SK-N-MC (cell line): Measurements from ENCODE around the gene SOBP.

Experiments
- DNase-seq: peaks from one replicate; pipeline ENCODE4 v3.0.0-alpha.2; 2011; ENCODE audit warnings: low read depth, low spot score
- H3K27ac ChIP-seq: fragments of 200-600 bp; sonication (generic); 2 replicates; pipeline ENCODE4 v1.5.1; 2016; ENCODE audit warnings: mixed run types
- H3K36me3 ChIP-seq: fragments of 200-600 bp; sonication (generic); 2 replicates; pipeline ENCODE4 v1.6.1; 2017; ENCODE audit warnings: antibody characterized with exemption, low read length, mixed read lengths; ENCODE audit not compliant: insufficient read depth
- H3K4me3 ChIP-seq: fragments of 200-600 bp; sonication (generic); 2 replicates; pipeline ENCODE4 v1.5.1; 2016
- H3K9ac ChIP-seq: fragments of 200-600 bp; sonication (generic); 2 replicates; pipeline ENCODE4 v1.8.0; 2017; ENCODE audit warnings: mixed run types, mixed read lengths; ENCODE audit not compliant: insufficient read length
- H3K9me3 ChIP-seq: fragments of 200-600 bp; sonication (generic); 2 replicates; pipeline ENCODE4 v1.6.1; 2017; ENCODE audit warnings: low read depth, mild to moderate bottlenecking, antibody characterized with exemption, low read length, moderate library complexity, mixed read lengths
- EZH2 ChIP-seq: fragments of 200-600 bp; sonication (generic); IDR thresholded peaks from one replicate; pipeline ENCODE4 v1.6.1; 2017; ENCODE audit warnings: antibody characterized with exemption
- FOXP2 ChIP-seq: optimal IDR thresholded peaks from 2 replicates; pipeline ENCODE3; 2011; ENCODE audit warnings: mild to moderate bottlenecking, moderate library complexity; ENCODE audit not compliant: insufficient read depth; ENCODE audit errors: extremely low read length, control extremely low read depth
- POLR2AphosphoS5 ChIP-seq: IDR thresholded peaks from 2 replicates; pipeline ENCODE4 v1.6.1; 2012; ENCODE audit warnings: mild to moderate bottlenecking, low read depth, low read length, borderline replicate concordance

Gene SOBP

GRCh38 chr6:107689951-107690642, 200.2 kb downstream of the SOBP start:
- no peaks in the 10 kb centered on the region for H3K36me3 ChIP-seq
- H3K9me3 ChIP-seq, result no peaks in the 10 kb centered on the region
- no peak overlapping the region for H3K9ac ChIP-seq
- H3K4me3 ChIP-seq, result no peak overlapping the region
- DNase-seq, result no peak
- TF ChIP-seq POLR2AphosphoS5, result no peak
- no peak for TF ChIP-seq EZH2
- no peak for TF ChIP-seq FOXP2
- H3K27ac ChIP-seq, result no peak overlapping the region

GRCh38 chr6:107690643-107691061, 200.7 kb downstream of the SOBP start:
- Histone ChIP-seq H3K27ac (no peak overlapping the region), H3K36me3 (no peaks in the 10 kb centered on the region), H3K9me3 (no peaks in the 10 kb centered on the region), H3K9ac (no peak overlapping the region), H3K4me3 (no peak overlapping the region)
- no peak for DNase-seq
- TF ChIP-seq POLR2AphosphoS5 (no peak), FOXP2 (no peak), EZH2 (no peak)

GRCh38 chr6:107691062-107691751, 201.3 kb downstream of the SOBP start:
- Histone ChIP-seq H3K27ac (no peak overlapping the region), H3K36me3 (no peaks in the 10 kb centered on the region), H3K4me3 (no peak overlapping the region), H3K9me3 (no peaks in the 10 kb centered on the region), H3K9ac (no peak overlapping the region)
- TF ChIP-seq POLR2AphosphoS5, result no peak
- no peak for TF ChIP-seq EZH2
- no peak for TF ChIP-seq FOXP2
- DNase-seq, result no peak

GRCh38 chr6:107692351-107692750, 202.4 kb downstream of the SOBP start:
- no peak for DNase-seq
- Histone ChIP-seq H3K4me3 (no peak overlapping the region), H3K9ac (no peak overlapping the region), H3K36me3 (no peaks in the 10 kb centered on the region), H3K9me3 (no peaks in the 10 kb centered on the region), H3K27ac (no peak overlapping the region)
- no peak for TF ChIP-seq FOXP2
- no peak for TF ChIP-seq POLR2AphosphoS5
- TF ChIP-seq EZH2, result no peak

GRCh38 chr6:107695061-107695720, 205.3 kb downstream of the SOBP start:
- no peak overlapping the region for H3K27ac ChIP-seq
- no peak for TF ChIP-seq FOXP2
- no peak for TF ChIP-seq POLR2AphosphoS5
- TF ChIP-seq EZH2, result no peak

GRCh38 chr6:107697682-107698081, 207.8 kb downstream of the SOBP start:
- TF ChIP-seq EZH2, result no peak
- no peak for TF ChIP-seq FOXP2
- TF ChIP-seq POLR2AphosphoS5, result no peak
- no peaks in the 10 kb centered on the region for H3K9me3 ChIP-seq
- no peak overlapping the region for H3K27ac ChIP-seq
- no peaks in the 10 kb centered on the region for H3K36me3 ChIP-seq
- no peak overlapping the region for H3K4me3 ChIP-seq
- DNase-seq, result no peak
- no peak overlapping the region for H3K9ac ChIP-seq

More at GRCh38 chr6:107695061-107695720, 205.3 kb downstream of the SOBP start:
- H3K36me3 ChIP-seq, result no peaks in the 10 kb centered on the region
- H3K4me3 ChIP-seq, result no peak overlapping the region
- no peak for DNase-seq
- H3K9ac ChIP-seq, result no peak overlapping the region
- H3K9me3 ChIP-seq, result no peaks in the 10 kb centered on the region

- no peak overlapping the region for H3K9ac ChIP-seq
- H3K4me3 ChIP-seq, result no peak overlapping the region
- TF ChIP-seq EZH2, result no peak
- no peak for TF ChIP-seq FOXP2
- no peak for TF ChIP-seq POLR2AphosphoS5
- no peaks in the 10 kb centered on the region for H3K36me3 ChIP-seq
- H3K27ac ChIP-seq, result no peak overlapping the region
- DNase-seq, result no peak
- no peaks in the 10 kb centered on the region for H3K9me3 ChIP-seq
Observed at GRCh38 chr6:107698146-107698545, 208.2 kb downstream of the SOBP start.

GRCh38 chr6:107699254-107699653, 209.3 kb downstream of the SOBP start:
- no peak overlapping the region for H3K27ac ChIP-seq
- no peak for DNase-seq
- H3K4me3 ChIP-seq, result no peak overlapping the region
- no peaks in the 10 kb centered on the region for H3K36me3 ChIP-seq
- H3K9me3 ChIP-seq, result no peaks in the 10 kb centered on the region
- H3K9ac ChIP-seq, result no peak overlapping the region
- TF ChIP-seq EZH2 (no peak), POLR2AphosphoS5 (no peak), FOXP2 (no peak)
